ENCODE measurements around the gene IFT25. TPM values are rescaled to one million over a fixed set of nuclear protein-coding genes. Genes with fewer than 3 reads are reported as not detected.
"Not testable (repeated sequence)": the region's sequence is repeated elsewhere in the genome, so short reads cannot be mapped to it uniquely, and the experiment has no call there.

The IFT25 gene
- polyA plus RNA-seq, 3 donors, result 42.1 to 58.2 (median 53.9) TPM

GRCh38 chr1:53893999-53894636, 51.4 kb downstream of the IFT25 start, which contains the start of gene DIO1:
TSS of gene DIO1 (plus strand) at chr1:53894187. CDS start at chr1:53894211, 24 bp downstream.
- no peak for DNase-seq

DNA sequence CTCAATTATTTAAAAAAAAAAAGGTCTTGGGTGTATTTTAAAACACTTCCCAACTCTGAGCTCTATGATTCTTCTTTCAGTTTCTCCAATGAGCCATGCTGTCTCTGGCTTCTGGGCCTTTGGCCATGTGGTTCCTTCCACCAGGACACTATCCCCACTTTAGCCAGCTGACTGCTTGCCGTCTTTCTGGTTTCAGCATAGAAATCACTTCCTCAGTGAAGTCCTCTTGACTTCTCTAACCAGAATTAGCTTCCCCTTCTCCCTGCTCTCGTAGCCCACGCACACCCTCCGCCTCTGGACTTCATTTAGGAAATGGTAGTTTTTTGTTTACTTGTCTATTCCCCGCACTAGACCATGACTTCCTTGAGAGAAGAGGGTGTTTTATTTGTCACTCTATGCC, 52.6 kb downstream of the IFT25 start:
- no peak for DNase-seq

DNA sequence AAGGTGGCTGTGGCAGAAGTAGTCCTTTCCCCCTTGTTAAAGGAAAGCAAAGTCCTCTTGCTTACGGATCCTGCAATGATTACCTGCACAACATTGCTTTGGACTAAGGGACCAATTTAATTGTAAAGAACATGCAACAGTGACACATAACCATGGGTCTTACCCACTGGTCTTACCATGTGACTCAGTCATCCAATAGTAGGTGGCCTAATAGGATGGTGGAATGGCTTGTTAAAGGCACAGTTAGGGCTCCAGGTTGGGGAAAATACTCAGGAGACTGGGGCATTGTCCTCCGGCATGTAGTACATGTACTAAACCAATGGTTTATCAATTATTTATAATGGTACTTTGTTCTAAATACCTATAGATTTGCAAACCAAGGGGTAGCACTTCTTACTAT, 53.8 kb downstream of the IFT25 start:
- no peak for DNase-seq

DNA sequence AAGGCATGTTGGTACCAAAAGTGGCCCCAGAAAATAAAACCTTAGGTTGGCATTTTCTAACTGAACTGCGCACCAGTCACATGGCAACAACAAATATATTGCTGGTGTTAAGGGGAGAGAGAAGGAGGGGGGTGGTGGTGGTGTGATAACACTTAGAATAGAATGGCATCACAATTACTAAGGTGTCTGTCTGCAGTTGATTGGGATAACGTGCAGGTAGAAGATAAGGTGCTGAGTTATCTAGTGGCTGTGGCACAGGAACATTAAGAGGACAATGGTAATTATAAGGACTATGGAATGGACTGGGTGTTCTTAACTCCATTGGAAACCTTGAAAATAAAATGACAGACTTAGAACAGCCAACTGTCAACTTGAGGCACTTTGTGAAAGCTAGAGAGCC, 54.5 kb downstream of the IFT25 start:
- DNase-seq, result no peak

DNA sequence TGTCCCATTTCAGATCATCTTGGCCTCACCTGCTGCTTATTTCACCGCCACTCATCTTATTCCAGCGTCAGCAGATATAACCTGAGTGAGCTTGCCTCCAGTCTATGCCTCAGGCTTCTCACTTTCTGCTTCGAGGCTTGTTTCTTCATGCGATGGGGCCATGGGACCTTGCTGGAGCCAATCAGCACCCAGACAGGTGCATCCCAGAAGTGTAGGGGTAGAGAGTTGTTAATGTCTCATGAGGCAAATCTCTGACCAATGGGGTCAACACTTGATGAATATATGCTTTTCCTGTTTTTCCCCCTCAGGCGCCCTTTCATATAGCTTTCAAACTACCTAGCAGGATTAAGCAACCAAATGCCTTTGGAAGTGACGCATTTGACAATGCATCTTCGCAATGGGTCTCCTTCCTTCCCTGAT, 55.0 kb downstream of the IFT25 start:
- DNase-seq, result no peak

DNA sequence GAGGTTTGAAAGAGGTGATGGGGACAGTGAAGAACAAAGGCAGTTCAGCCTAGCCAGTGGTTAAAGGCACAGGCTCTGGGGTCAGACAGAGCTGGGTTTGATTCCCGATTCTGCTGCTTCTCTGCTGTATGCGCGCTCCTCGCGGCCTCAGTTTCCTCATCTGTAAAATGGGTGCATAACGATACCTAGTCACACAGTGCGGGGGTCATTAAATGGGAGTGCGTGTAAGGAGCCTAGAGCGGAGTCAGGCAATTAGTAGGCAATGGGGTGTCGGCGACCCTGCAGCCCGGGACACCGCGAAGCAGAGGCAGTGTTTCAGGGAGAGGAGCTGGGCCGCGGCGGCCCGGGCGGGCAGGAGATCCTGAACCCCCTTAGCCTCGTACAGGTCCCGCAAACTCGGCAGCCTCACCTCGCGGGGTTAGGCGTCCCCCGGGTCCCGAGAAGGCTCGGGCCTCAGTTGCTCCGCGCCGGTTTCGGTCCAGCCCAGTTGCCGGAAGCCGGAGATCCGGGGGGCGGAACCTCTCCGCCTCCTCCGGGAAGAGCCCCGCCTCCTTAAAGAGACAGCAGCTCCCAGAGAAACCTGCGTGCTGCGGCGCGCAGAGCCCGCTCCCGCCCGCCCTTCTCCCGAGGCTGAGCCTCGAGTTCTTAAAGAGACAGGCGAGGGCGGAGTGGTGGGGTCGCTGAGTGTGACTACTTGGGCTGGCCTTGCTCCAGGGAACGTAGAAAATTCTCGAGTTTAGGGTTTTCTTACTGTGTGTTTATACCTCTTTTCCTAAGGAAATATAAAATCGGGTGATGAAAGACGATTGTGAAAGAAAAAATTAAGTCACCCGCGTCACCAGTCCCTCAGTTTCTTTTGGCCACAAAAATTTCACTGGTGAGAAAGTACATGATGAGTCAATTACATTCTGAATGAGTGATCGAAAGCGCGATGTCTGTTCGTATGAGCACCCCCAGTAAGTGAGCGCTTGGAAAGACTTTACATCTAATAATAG, 55.9 kb downstream of the IFT25 start, which contains the start of gene YIPF1:
Gene YIPF1, minus strand, starts transcription at position 494 of the 995 bp plus-strand sequence. CDS start 860 bp downstream, outside the sequence.
- peak; percentile 87 for DNase-seq

- no peak for DNase-seq
These were observed 56.8 kb downstream of the IFT25 start for GRCh38 chr1:53888681-53889080.

DNA sequence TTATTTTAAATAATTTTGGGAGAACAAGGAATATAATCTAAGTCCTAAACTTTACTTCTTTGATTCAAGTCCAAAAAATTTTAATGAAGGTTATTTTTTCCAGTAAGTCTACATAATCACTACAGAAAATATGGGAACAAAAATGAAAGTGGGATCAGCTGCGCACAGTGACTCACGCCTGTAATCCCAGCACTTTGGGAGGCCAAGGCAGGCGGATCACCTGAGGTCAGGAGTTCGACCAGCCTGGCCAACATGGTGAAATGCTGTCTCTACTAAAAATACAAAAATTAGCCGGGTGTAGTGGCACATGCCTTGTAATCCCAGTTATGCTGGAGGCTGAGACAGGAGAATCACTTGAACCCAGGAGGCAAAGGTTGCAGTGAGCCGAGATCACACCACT, 61.9 kb downstream of the IFT25 start:
- not testable (repeated sequence) for DNase-seq

DNA sequence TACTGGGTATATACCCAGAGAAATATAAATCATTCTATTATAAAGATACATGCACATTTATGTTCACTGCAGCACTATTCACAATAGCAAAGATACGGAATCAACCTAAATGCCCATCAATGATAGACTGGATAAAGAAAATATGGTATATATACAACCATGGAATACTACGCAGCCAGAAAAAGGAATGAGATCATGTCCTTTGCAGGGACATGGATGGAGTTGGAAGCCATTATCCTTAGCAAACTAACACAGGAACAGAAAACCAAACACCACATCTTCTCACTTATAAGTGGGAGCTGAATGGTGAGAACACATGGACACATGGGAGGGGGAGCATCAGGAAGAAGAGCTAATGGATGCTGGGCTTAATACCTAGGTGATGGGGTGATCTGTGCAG, 63.6 kb downstream of the IFT25 start:
- DNase-seq, result not testable (repeated sequence)

- DNase-seq, result no peak
These were observed 66.9 kb downstream of the IFT25 start for GRCh38 chr1:53878492-53879105.

DNA sequence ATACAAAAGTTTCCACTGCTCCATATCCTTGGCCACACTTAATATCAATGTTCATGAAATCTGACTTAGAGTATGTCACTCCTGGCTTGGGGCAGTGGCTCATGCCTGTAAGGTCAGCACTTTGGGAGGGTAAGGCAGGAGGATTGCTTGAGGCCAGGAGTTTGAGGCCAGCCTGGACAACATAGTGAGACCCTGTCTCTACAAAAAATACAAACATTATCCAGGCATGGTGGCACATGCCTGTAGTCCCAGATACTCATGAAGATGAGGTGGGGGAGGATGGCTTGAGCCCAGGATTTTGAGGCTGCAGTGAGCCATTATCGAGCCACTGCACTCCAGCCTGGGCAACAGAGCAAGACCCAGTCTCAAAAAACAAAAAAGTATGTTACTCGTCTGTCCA, 70.3 kb downstream of the IFT25 start:
- DNase-seq, result not testable (repeated sequence)

DNA sequence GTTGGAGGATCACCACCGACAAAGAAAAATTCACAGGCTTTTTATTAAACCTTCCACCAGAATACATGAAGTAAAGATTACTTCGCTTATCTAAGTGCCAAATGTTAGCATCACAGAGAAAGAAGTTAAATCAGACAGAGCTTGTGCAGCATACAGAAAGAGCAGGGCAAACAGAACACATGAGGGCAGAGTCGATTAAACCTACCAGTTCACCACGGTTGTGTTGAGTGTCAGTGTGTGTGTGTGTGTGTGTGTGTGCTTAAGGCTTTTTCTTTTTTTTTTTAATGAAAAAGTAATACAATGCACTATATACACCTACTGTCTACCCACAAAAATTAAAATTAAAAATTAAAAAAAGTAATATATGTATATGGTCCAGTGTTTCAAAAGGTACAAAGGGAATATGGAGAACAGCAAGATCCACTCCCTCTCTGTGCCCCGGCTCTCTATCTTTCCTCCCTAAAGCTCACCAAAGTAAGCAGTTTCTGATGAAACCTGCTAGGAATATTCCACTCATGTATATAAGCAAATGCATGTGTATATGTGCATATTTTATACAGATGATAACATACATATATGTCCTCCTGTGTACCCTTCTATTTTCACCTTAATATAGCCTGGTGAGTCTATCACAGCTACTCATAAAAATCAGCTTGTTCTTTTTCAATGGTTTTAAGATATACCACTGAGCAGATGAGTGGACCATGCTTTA, 73.6 kb downstream of the IFT25 start:
- no peak for DNase-seq

Other genes with a start within 250 kb of the IFT25 start
- gene GLIS1, start 206.5 kb downstream of the IFT25 start, polyA plus RNA-seq (ENCODE audit: insufficient read length in 3 of 3), result 1 to 10 TPM; 3.6 to 4.5 (median 3.9) TPM
- 10 to 100 TPM; 27.1 to 29.4 (median 28.4) TPM for gene NDC1, start 107.4 kb downstream of the IFT25 start, polyA plus RNA-seq (ENCODE audit: insufficient read length in 3 of 3)
- gene YIPF1, start 55.9 kb downstream of the IFT25 start, polyA plus RNA-seq (ENCODE audit: insufficient read length in 3 of 3), result 10 to 100 TPM; 30.6 to 36.6 (median 35.5) TPM
- 1 to 10 TPM; 5.4 to 7.1 (median 7.1) TPM for gene DIO1, start 51.5 kb downstream of the IFT25 start, polyA plus RNA-seq (ENCODE audit: insufficient read length in 3 of 3)
- gene LRRC42, start 651 bp upstream of the IFT25 start, polyA plus RNA-seq (ENCODE audit: insufficient read length in 3 of 3), result 10 to 100 TPM; 40.8 to 44.8 (median 42.4) TPM
- under 1 TPM in 1 of 3 donors, not detected in 2; 0.07 TPM for gene LDLRAD1, start 72.5 kb upstream of the IFT25 start, polyA plus RNA-seq (ENCODE audit: insufficient read length in 3 of 3)
- 100 to 1,000 TPM; 308 to 352 (median 329) TPM for gene TMEM59, start 107.5 kb upstream of the IFT25 start, polyA plus RNA-seq (ENCODE audit: insufficient read length in 3 of 3)
- gene TCEANC2, start 107.9 kb upstream of the IFT25 start, polyA plus RNA-seq (ENCODE audit: insufficient read length in 3 of 3), result 1 to 10 TPM; 7.2 to 10.0 (median 9.2) TPM
- gene CDCP2, start 207.3 kb upstream of the IFT25 start, polyA plus RNA-seq (ENCODE audit: insufficient read length in 3 of 3), result under 1 TPM; 0.06 to 0.12 (median 0.10) TPM